HEK293T (cell line): ENCODE data around the gene SYNGR4.

Source experiments
- ARNT ChIP-seq: fragments of 450-650 bp; IDR thresholded peaks from 2 replicates; pipeline ENCODE4 v1.6.1; 2017; ENCODE audit warnings: mild to moderate bottlenecking
- BHLHE40 ChIP-seq: fragments of 450-650 bp; IDR thresholded peaks from 2 replicates; pipeline ENCODE4 v1.6.1; 2016; ENCODE audit warnings: mild to moderate bottlenecking, moderate library complexity, borderline replicate concordance
- ELF4 ChIP-seq: fragments of 450-650 bp; IDR thresholded peaks from 2 replicates; pipeline ENCODE4 v1.6.1; 2017; ENCODE audit warnings: antibody characterized with exemption
- FOXA1 ChIP-seq: fragments of 450-650 bp; IDR thresholded peaks from 2 replicates; pipeline ENCODE4 v1.6.1; 2016; ENCODE audit warnings: mild to moderate bottlenecking
- FOXK2 ChIP-seq: fragments of 450-650 bp; IDR thresholded peaks from 2 replicates; pipeline ENCODE4 v1.6.1; 2016; ENCODE audit warnings: mild to moderate bottlenecking
- FOXM1 ChIP-seq: fragments of 450-650 bp; IDR thresholded peaks from 2 replicates; pipeline ENCODE4 v1.6.1; 2017; ENCODE audit warnings: mild to moderate bottlenecking, borderline replicate concordance
- HDGF ChIP-seq: fragments of 450-650 bp; IDR thresholded peaks from 2 replicates; pipeline ENCODE4 v1.6.1; 2017; ENCODE audit warnings: antibody characterized with exemption, borderline replicate concordance
- NFRKB ChIP-seq: fragments of 450-650 bp; IDR thresholded peaks from 2 replicates; pipeline ENCODE4 v1.6.1; 2016; ENCODE audit warnings: mild to moderate bottlenecking, moderate library complexity
- PKNOX1 ChIP-seq: fragments of 450-650 bp; IDR thresholded peaks from 2 replicates; pipeline ENCODE4 v1.6.1; 2016
- SP1 ChIP-seq: fragments of 450-650 bp; IDR thresholded peaks from 2 replicates; pipeline ENCODE4 v1.6.1; 2017
- SUZ12 ChIP-seq: fragments of 450-650 bp; IDR thresholded peaks from 2 replicates; pipeline ENCODE4 v1.6.1; 2016; ENCODE audit warnings: mild to moderate bottlenecking
- ZNF384 ChIP-seq: fragments of 450-650 bp; IDR thresholded peaks from 2 replicates; pipeline ENCODE4 v1.6.1; 2016

DNA sequence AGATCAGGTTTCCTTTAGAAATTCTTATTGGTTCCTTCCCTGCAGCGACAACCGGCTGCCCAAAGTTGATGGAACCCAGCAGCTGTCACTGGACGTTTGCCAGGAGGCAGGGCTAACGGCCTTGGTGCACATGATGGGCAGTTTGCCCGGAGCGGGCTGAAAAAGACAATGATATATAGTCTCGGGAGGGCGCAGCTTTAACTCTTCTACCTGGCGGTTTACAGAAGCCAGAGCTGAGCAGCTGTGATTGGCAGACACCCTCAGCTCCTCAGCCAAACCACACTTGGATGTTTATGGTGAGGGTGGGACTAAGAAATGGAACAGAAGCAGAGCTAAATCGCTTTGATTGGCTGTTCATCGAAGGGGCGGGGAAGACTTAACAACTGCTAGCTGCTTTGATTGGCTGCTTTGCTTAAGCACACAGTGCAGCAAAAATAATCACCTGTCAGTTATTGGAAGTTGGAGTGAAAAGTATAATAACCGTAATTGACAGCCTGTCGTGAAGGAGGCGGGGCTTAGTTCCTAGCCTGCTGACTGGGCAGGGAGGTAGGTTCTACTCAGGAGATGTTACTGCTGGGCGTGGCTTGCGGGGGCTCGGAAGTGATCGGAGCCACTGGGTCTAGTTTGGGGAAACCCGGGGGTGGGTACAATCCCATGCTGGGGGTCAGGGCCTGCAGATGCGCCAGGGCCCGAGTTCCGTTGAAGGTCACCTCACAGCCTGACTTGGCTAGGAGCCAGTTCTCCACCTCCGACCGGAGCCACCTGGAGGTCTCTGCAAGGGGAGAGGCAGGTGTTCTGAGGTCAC is 31.3 kb upstream of the SYNGR4 start:
- TF ChIP-seq FOXA1: no peak
- TF ChIP-seq NFRKB: no peak
- TF ChIP-seq SUZ12: no peak
- TF ChIP-seq FOXK2: no peak
- no peak for TF ChIP-seq BHLHE40
- no peak for TF ChIP-seq FOXM1
- no peak for TF ChIP-seq HDGF
- no peak for TF ChIP-seq SP1
- TF ChIP-seq ARNT: no peak
- no peak for TF ChIP-seq ZNF384
- TF ChIP-seq ELF4: no peak
- TF ChIP-seq PKNOX1: peak; percentile 98
